HCT116 (cell line): ENCODE data around the gene SCN1B. TPM values are rescaled to one million over a fixed set of nuclear protein-coding genes. Genes with fewer than 3 reads are reported as not detected.
"Not testable (repeated sequence)": the region's sequence is repeated elsewhere in the genome, so short reads cannot be mapped to it uniquely, and the experiment has no call there.

Source experiments
- ATAC-seq: fragments of 200-7000 bp; cut with Tn5 transposase; 2 replicates; pipeline ENCODE4 v1.9.1; 2020; ENCODE audit warnings: mild to moderate bottlenecking, moderate library complexity
- BruUV-seq: library from RNA; stranded (reverse); fragments of 400-500 nt; replicated peaks from 2 replicates; lab custom pipeline; 2021; lab: Mats Ljungman, UMichigan
- CTCF ChIA-PET: fragments of 300-600 bp; sonication (Branson Sonifier 250); formaldehyde crosslinking; loops from one replicate; lab custom pipeline; 2021; ENCODE audit warnings: antibody characterized with exemption; lab: Charles Lee
- POLR2A ChIA-PET: fragments of 300-600, 350-600 bp; sonication (Branson Sonifier 250); formaldehyde crosslinking; loops from one replicate; lab custom pipeline; 2021; ENCODE audit warnings: antibody characterized with exemption; lab: Charles Lee
- RAD21 ChIA-PET, 2 experiments: fragments of 300-600 bp; sonication (Branson Sonifier 250); formaldehyde crosslinking; loops; one replicate each; lab custom pipeline; 2023; ENCODE audit warnings: low total read pairs in 2 of 2; ENCODE audit not compliant: uncharacterized antibody in 2 of 2, unreplicated experiment in 2 of 2, low non-redundant PET in 1 of 2; lab: Charles Lee
- DNase-seq: peaks from one replicate; pipeline ENCODE4 v3.0.0-alpha.2; 2010; ENCODE audit warnings: low read depth, low spot score
- H2AFZ ChIP-seq: fragments of 200-600 bp; shearing (Covaris generic), sonication (generic); 2 replicates; pipeline ENCODE4 v1.6.1; 2017; ENCODE audit warnings: low read depth, mixed run types, mixed read lengths, antibody characterized with exemption, low read length; ENCODE audit not compliant: poor library complexity, severe bottlenecking
- H3K27ac ChIP-seq: 2 replicates; pipeline ENCODE4 v1.5.1; 2012; ENCODE audit warnings: low read depth, low read length
- H3K27me3 ChIP-seq: fragments of 200-600 bp; sonication (generic); 2 replicates; pipeline ENCODE4 v1.6.1; 2016; ENCODE audit warnings: mixed run types, low read length, mixed read lengths; ENCODE audit not compliant: insufficient read depth
- H3K36me3 ChIP-seq, 2 experiments: fragments of 200-500 bp in 1 of 2; fragments of 200-600 bp in 1 of 2; sonication (Bioruptor generic) in 1 of 2; sonication (generic) in 1 of 2; 2 replicates each; pipeline versions ENCODE4 v1.5.1 to v1.6.1; 2014 to 2016; ENCODE audit warnings: low read length in 2 of 2, inconsistent platforms in 1 of 2, mixed read lengths in 1 of 2, mixed run types in 1 of 2; ENCODE audit not compliant: insufficient read depth in 2 of 2, control insufficient read depth in 1 of 2
- H3K4me1 ChIP-seq, 2 experiments: fragments of 200-600 bp in 1 of 2; sonication (generic) in 1 of 2; 2 replicates each; pipeline versions ENCODE4 v1.5.1 to v1.6.1; 2012 to 2017; ENCODE audit warnings: low read length in 2 of 2, inconsistent platforms in 1 of 2, mild to moderate bottlenecking in 1 of 2, mixed read lengths in 1 of 2, mixed run types in 1 of 2, moderate library complexity in 1 of 2; ENCODE audit not compliant: insufficient read depth in 2 of 2, control insufficient read depth in 1 of 2
- H3K4me2 ChIP-seq: fragments of 200-600 bp; sonication (generic); 2 replicates; pipeline ENCODE4 v1.6.1; 2017; ENCODE audit warnings: mixed run types, low read length, mixed read lengths
- H3K4me3 ChIP-seq, 2 experiments: fragments of 200-600 bp in 1 of 2; sonication (generic) in 1 of 2; replicated peaks in 1 of 2; 2 replicates each; pipeline ENCODE4 v1.5.1; 2011 to 2016; ENCODE audit warnings: low read length in 2 of 2, control low read depth in 1 of 2, low read depth in 1 of 2, mild to moderate bottlenecking in 1 of 2, mixed read lengths in 1 of 2, mixed run types in 1 of 2
- H3K79me2 ChIP-seq: fragments of 200-600 bp; sonication (generic); 2 replicates; pipeline ENCODE4 v1.6.1; 2017; ENCODE audit warnings: mild to moderate bottlenecking, mixed run types, low read length, moderate library complexity, mixed read lengths; ENCODE audit not compliant: insufficient read depth
- H3K9ac ChIP-seq: fragments of 200-600 bp; sonication (generic); 2 replicates; pipeline ENCODE4 v1.6.1; 2016; ENCODE audit warnings: low read length, mixed read lengths
- H3K9me2 ChIP-seq: fragments of 200-600 bp; sonication (generic), shearing (Covaris generic); 2 replicates; pipeline ENCODE4 v1.6.1; 2017; ENCODE audit warnings: mixed run types, mild to moderate bottlenecking, moderate library complexity; ENCODE audit not compliant: insufficient read depth
- H3K9me3 ChIP-seq, 2 experiments: fragments of 200-500 bp in 1 of 2; fragments of 200-600 bp in 1 of 2; sonication (Bioruptor generic) in 1 of 2; sonication (generic) in 1 of 2; 2 replicates each; pipeline ENCODE4 v1.6.1; 2014 to 2017; ENCODE audit warnings: low read length in 2 of 2, mixed read lengths in 2 of 2, inconsistent platforms in 1 of 2, low read depth in 1 of 2, mild to moderate bottlenecking in 1 of 2, mixed run types in 1 of 2, moderate library complexity in 1 of 2; ENCODE audit not compliant: control insufficient read depth in 1 of 2, insufficient read depth in 1 of 2
- H4K20me1 ChIP-seq: fragments of 200-600 bp; sonication (generic), shearing (Covaris generic); 2 replicates; pipeline ENCODE4 v1.6.1; 2017; ENCODE audit warnings: mixed run types, mild to moderate bottlenecking, moderate library complexity; ENCODE audit not compliant: insufficient read depth
- CBX3 ChIP-seq: IDR thresholded peaks from 2 replicates; pipeline ENCODE4 v1.6.1; 2012; ENCODE audit warnings: low read depth
- ELF1 ChIP-seq: IDR thresholded peaks from 2 replicates; pipeline ENCODE4 v1.6.1; 2012; ENCODE audit warnings: low read depth, borderline replicate concordance
- EZH2 ChIP-seq: fragments of 200-600 bp; sonication (generic); IDR thresholded peaks from 2 replicates; pipeline ENCODE4 v1.6.1; 2017; ENCODE audit warnings: antibody characterized with exemption, mixed run types
- EZH2phosphoT487 ChIP-seq: fragments of 200-600 bp; IDR thresholded peaks from 2 replicates; pipeline ENCODE4 v1.6.1; 2018; ENCODE audit warnings: antibody characterized with exemption, borderline replicate concordance
- SP1 ChIP-seq: IDR thresholded peaks from 2 replicates; pipeline ENCODE4 v1.6.1; 2012; ENCODE audit warnings: low read depth
- YY1 ChIP-seq: IDR thresholded peaks from 2 replicates; pipeline ENCODE4 v1.6.1; 2011; ENCODE audit warnings: low read length, low read depth, moderate library complexity, mild to moderate bottlenecking; ENCODE audit not compliant: insufficient replicate concordance; ENCODE audit errors: extremely low read depth
- ZNF274 ChIP-seq: fragments of 200-500 bp; sonication (Bioruptor generic); IDR thresholded peaks from 2 replicates; pipeline ENCODE4 v1.6.1; 2014; ENCODE audit warnings: mild to moderate bottlenecking, low read depth, low read length, inconsistent platforms
- intact Hi-C: fragments of 100-400 bp; cut with micrococcal nuclease; formaldehyde crosslinking; loops from 2 replicates; pipeline ENCODE4 v1.10.0; 2022
- total RNA-seq: library from RNA; stranded (reverse); gene quantifications from one replicate; pipeline ENCODE4 v1.2.1, GENCODE V29; 2021; ENCODE audit not compliant: unreplicated experiment
- TF ChIP-seq, protein P1 (sequence below), 3 experiments: fragments of 200-600 bp in 1 of 3; sonication (generic) in 1 of 3; IDR thresholded peaks in 2 of 3; conservative IDR thresholded peaks in 1 of 3; 2 replicates each; pipeline ENCODE4 v1.5.1; 2012 to 2017; ENCODE audit warnings: low read depth in 2 of 3, low read length in 2 of 3, antibody characterized with exemption in 1 of 3, borderline replicate concordance in 1 of 3, control low read depth in 1 of 3, mild to moderate bottlenecking in 1 of 3, mixed read lengths in 1 of 3, mixed run types in 1 of 3, moderate library complexity in 1 of 3; ENCODE audit not compliant: insufficient read depth in 1 of 3

The SCN1B gene
- total RNA-seq, 1 experiment from 2014 or later = 6.6 TPM

DNA sequence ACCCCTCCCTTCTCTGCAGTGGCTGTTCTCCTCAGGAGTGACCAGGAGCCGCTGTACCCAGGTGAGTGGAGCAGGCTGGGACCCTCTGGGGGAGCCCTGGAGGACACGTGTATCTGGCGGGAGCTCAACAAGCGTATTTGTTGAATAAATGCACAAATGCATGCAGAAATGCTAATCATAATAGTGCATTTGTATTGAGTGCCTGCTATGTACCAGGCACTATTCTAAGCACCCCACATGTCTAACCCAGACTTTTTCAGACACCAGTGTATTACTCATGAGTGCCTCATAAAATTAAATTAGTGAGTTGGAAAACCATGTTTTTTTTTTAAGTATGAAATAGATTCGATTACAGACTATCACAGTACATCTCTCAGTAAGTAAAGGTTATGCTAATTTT lies 19.2 kb downstream of the SCN1B start:
- no peak for ATAC-seq
- Histone ChIP-seq H3K9me3 (no peaks in the 10 kb centered on the region), H2AFZ (no peak overlapping the region), H3K9me2 (no peaks in the 10 kb centered on the region)
- CTCF ChIA-PET = interaction anchor here (3.9 kb wide), 1 partner anchor 92 kb away, joined by 13 read pairs; no protein-coding TSS in a partner anchor
- TF ChIP-seq EZH2phosphoT487 (no peak), SP1 (no peak), ELF1 (no peak), EZH2 (no peak), ZNF274 (no peak), YY1 (no peak), CBX3 (no peak)
- TF ChIP-seq, protein P1, sequence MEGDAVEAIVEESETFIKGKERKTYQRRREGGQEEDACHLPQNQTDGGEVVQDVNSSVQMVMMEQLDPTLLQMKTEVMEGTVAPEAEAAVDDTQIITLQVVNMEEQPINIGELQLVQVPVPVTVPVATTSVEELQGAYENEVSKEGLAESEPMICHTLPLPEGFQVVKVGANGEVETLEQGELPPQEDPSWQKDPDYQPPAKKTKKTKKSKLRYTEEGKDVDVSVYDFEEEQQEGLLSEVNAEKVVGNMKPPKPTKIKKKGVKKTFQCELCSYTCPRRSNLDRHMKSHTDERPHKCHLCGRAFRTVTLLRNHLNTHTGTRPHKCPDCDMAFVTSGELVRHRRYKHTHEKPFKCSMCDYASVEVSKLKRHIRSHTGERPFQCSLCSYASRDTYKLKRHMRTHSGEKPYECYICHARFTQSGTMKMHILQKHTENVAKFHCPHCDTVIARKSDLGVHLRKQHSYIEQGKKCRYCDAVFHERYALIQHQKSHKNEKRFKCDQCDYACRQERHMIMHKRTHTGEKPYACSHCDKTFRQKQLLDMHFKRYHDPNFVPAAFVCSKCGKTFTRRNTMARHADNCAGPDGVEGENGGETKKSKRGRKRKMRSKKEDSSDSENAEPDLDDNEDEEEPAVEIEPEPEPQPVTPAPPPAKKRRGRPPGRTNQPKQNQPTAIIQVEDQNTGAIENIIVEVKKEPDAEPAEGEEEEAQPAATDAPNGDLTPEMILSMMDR (IDR thresholded peaks at IDR 0.05 in 2 of 3, conservative IDR thresholded peaks at IDR 0.05 in 1 of 3; ENCODE audit: borderline replicate concordance in 1 of 3, insufficient read depth in 1 of 3, low read depth in 2 of 3, low read length in 2 of 3) = no peak
- TF ChIP-seq, all 23 proteins: peak for 0
- no peak overlapping the region for H3K27ac ChIP-seq
- no TSS peak for BruUV-seq
- DNase-seq = no peak
- no peak overlapping the region for H3K9ac ChIP-seq
- no peaks in the 10 kb centered on the region for H3K79me2 ChIP-seq
- intact Hi-C loops = no loop called here
- H3K4me1 ChIP-seq = no peaks in the 10 kb centered on the region
- no peaks in the 10 kb centered on the region for H3K36me3 ChIP-seq
- ChIA-PET RAD21 (no interaction called here), POLR2A (no interaction called here)
- H3K27me3 ChIP-seq = no peaks in the 10 kb centered on the region
- no peaks in the 10 kb centered on the region for H4K20me1 ChIP-seq
- H3K4me2 ChIP-seq = no peak overlapping the region
- H3K4me3 ChIP-seq = no peak overlapping the region

DNA sequence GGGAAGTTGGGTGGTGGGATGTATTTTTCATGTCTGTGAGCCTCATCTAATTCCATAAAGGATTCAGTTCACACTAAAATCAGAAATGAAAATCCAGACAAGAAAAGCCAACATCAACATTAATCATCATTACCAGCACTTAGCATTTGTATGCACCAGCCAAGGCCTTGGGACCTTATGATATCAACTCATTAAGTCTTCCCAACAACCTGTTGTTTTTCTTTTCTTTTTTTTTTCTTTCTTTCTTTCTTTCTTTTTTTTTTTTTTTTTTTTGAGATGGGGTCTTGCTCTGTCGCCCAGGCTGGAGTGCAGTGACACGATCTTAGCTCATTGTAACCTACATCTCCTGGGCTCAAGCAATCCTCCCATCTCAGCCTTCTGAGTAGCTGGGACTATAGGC lies 20.4 kb downstream of the SCN1B start:
- H4K20me1 ChIP-seq, POLR2A ChIA-PET, ATAC-seq: not testable (repeated sequence)

DNA sequence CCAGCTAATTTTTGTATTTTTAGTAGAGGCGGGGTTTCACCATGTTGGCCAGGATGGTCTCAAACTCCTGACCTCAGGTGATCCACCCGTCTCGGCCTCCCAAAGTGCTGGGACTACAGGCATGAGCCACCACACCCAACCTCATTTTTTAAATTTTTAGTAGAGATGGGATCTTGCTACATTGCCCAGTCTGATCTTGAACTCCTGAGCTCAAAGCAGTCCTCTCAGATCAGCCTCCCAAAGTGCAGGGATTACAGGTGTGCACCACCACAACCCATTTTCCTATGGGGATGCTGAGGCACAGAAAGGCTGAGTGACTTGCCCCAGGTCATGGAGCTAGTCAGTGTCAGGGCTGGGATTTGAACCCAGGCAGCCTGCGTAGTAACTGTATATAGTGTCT lies 21.0 kb downstream of the SCN1B start:
- POLR2A ChIA-PET = not testable (repeated sequence)

More for the DNA sequence above, 20.4 kb downstream of the SCN1B start:
- DNase-seq, H3K27ac ChIP-seq, BruUV-seq, H3K4me1 ChIP-seq, H3K9me2 ChIP-seq, intact Hi-C loops, H3K36me3 ChIP-seq, CTCF ChIA-PET, H3K4me3 ChIP-seq, H3K9ac ChIP-seq, H3K79me2 ChIP-seq, RAD21 ChIA-PET, H2AFZ ChIP-seq, H3K4me2 ChIP-seq, H3K27me3 ChIP-seq, H3K9me3 ChIP-seq: not testable (repeated sequence)

More for the DNA sequence above, 21.0 kb downstream of the SCN1B start:
- RAD21 ChIA-PET, ATAC-seq, H3K4me2 ChIP-seq, H3K27me3 ChIP-seq, H3K9me2 ChIP-seq, H3K4me1 ChIP-seq, H3K27ac ChIP-seq, H2AFZ ChIP-seq, DNase-seq, H3K79me2 ChIP-seq, BruUV-seq, CTCF ChIA-PET, intact Hi-C loops, H3K4me3 ChIP-seq, H4K20me1 ChIP-seq, H3K9me3 ChIP-seq, H3K36me3 ChIP-seq, H3K9ac ChIP-seq: not testable (repeated sequence)
